GM13977 (cell line): Measurements from ENCODE around the gene SETD3.

ENCODE experiments used
- DNase-seq: peaks from one replicate; pipeline ENCODE4 v3.0.0; 2012; ENCODE audit warnings: low spot score
- CTCF ChIP-seq: IDR thresholded peaks from 2 replicates; pipeline ENCODE4 v1.5.1; 2012; ENCODE audit warnings: mild to moderate bottlenecking, control low read depth; ENCODE audit not compliant: insufficient read depth; ENCODE audit errors: extremely low read depth, missing control alignments
- in situ Hi-C: fragments of 300-500 bp; cut with MboI; formaldehyde crosslinking; loops from one replicate; pipeline ENCODE4 v1.12.0; 2022; ENCODE audit warnings: low sequenced_read_pairs, low pct_unique_long_range_greater_than_20kb, mixed read lengths, inconsistent platforms; ENCODE audit not compliant: unreplicated experiment

The SETD3 gene

GRCh38 chr14:99359906-99360305 lies 120.8 kb downstream of the SETD3 start:
- no peak for TF ChIP-seq CTCF
- no peak for DNase-seq
- in situ Hi-C loops, result no loop called here

- no peak for DNase-seq
- TF ChIP-seq CTCF, result no peak
- in situ Hi-C loops, result no loop called here
Measured at GRCh38 chr14:99357916-99358390, 122.7 kb downstream of the SETD3 start.

- no peak for DNase-seq
- no peak for TF ChIP-seq CTCF
- in situ Hi-C loops, result no loop called here
Measured at GRCh38 chr14:99357151-99357915, 123.3 kb downstream of the SETD3 start.

GRCh38 chr14:99356031-99356608 lies 124.5 kb downstream of the SETD3 start:
- no peak for TF ChIP-seq CTCF
- in situ Hi-C loops, result no loop called here
- DNase-seq, result no peak

GRCh38 chr14:99354166-99354875 lies 126.3 kb downstream of the SETD3 start:
- TF ChIP-seq CTCF, result no peak
- in situ Hi-C loops, result no loop called here
- no peak for DNase-seq

- DNase-seq, result no peak
- in situ Hi-C loops, result no loop called here
- no peak for TF ChIP-seq CTCF
Measured at GRCh38 chr14:99352688-99353280, 127.9 kb downstream of the SETD3 start.
